Stomach (tissue), 4 donors: ENCODE measurements around the gene MGME1.

Source experiments
- CTCF ChIP-seq, 7 experiments: fragments of 450-650 bp in 4 of 7; fragments of 200-600 bp in 3 of 7; sonication (generic) in 3 of 7; IDR thresholded peaks; one replicate each; pipeline ENCODE4 v1.5.1; 2016 to 2019; ENCODE audit warnings: antibody characterized with exemption in 7 of 7, control low read depth in 2 of 7, mild to moderate bottlenecking in 1 of 7
- POLR2A ChIP-seq, 4 donors: fragments of 450-650 bp; IDR thresholded peaks; one replicate each; pipeline ENCODE4 v1.6.1; 2016; ENCODE audit warnings: antibody characterized with exemption in 4 of 4, control low read depth in 2 of 4, mild to moderate bottlenecking in 1 of 4, moderate library complexity in 1 of 4

GRCh38 chr20:17947474-17947815 lies 21.4 kb upstream of the MGME1 start:
- TF ChIP-seq POLR2A (IDR thresholded peaks at IDR 0.05) (no peak), CTCF (IDR thresholded peaks at IDR 0.05) (no peak)
